Activated CD4-positive, CD25-positive, alpha-beta regulatory T cell treated with anti-CD3 and anti-CD28 coated beads, Interleukin-2, amount 50 U/mL, for 16 hours (primary cell): Measurements from ENCODE around the gene PTRH1.

Experiments
- DNase-seq: peaks from one replicate; pipeline ENCODE4 v3.0.0-alpha.2; 2020; ENCODE audit warnings: low read depth, low spot score

The PTRH1 gene

GRCh38 chr9:127741831-127742434 is 26.5 kb upstream of the PTRH1 start:
- DNase-seq, result no peak

- DNase-seq, result no peak
Observed at GRCh38 chr9:127739614-127740330, 24.3 kb upstream of the PTRH1 start.

- DNase-seq, result no peak
Observed at GRCh38 chr9:127738666-127739065, 23.2 kb upstream of the PTRH1 start.

- no peak for DNase-seq
Observed at GRCh38 chr9:127735530-127736185, 20.2 kb upstream of the PTRH1 start.

GRCh38 chr9:127734747-127735529 is 19.5 kb upstream of the PTRH1 start, which contains the start of gene TOR2A:
Gene TOR2A (minus strand): TSS chr9:127735294. CDS start chr9:127735270, 24 bp downstream.
- DNase-seq, result peak; percentile 97

GRCh38 chr9:127734247-127734746 is 18.8 kb upstream of the PTRH1 start:
- DNase-seq, result no peak

GRCh38 chr9:127733614-127734013 is 18.2 kb upstream of the PTRH1 start:
- no peak for DNase-seq

GRCh38 chr9:127732444-127732843 is 17.0 kb upstream of the PTRH1 start:
- no peak for DNase-seq

GRCh38 chr9:127731938-127732337 is 16.5 kb upstream of the PTRH1 start:
- DNase-seq, result no peak

- no peak for DNase-seq
Observed at GRCh38 chr9:127730799-127731410, 15.4 kb upstream of the PTRH1 start.

GRCh38 chr9:127730262-127730661 is 14.8 kb upstream of the PTRH1 start:
- DNase-seq, result no peak

GRCh38 chr9:127729522-127730256 is 14.2 kb upstream of the PTRH1 start:
- no peak for DNase-seq

- no peak for DNase-seq
Observed at GRCh38 chr9:127728808-127729207, 13.3 kb upstream of the PTRH1 start.

GRCh38 chr9:127726871-127727270 is 11.4 kb upstream of the PTRH1 start:
- no peak for DNase-seq

GRCh38 chr9:127724012-127724411 is 8.5 kb upstream of the PTRH1 start:
- no peak for DNase-seq

- no peak for DNase-seq
Observed at GRCh38 chr9:127723444-127723843, 8.0 kb upstream of the PTRH1 start.

GRCh38 chr9:127723013-127723412 is 7.5 kb upstream of the PTRH1 start:
- no peak for DNase-seq

GRCh38 chr9:127722055-127722745 is 6.7 kb upstream of the PTRH1 start:
- DNase-seq, result no peak

GRCh38 chr9:127721391-127721821 is 5.9 kb upstream of the PTRH1 start:
- DNase-seq, result no peak

GRCh38 chr9:127720865-127721227 is 5.4 kb upstream of the PTRH1 start:
- DNase-seq, result no peak
